HG02885 (cell line): ENCODE results near the gene LRRC41.

ENCODE experiments used
- ATAC-seq: cut with Tn5 transposase; IDR thresholded peaks from one replicate; pipeline ENCODE4 v1.9.1; 2021; ENCODE audit warnings: mild to moderate bottlenecking; ENCODE audit not compliant: unreplicated experiment, poor library complexity

LRRC41 gene

DNA sequence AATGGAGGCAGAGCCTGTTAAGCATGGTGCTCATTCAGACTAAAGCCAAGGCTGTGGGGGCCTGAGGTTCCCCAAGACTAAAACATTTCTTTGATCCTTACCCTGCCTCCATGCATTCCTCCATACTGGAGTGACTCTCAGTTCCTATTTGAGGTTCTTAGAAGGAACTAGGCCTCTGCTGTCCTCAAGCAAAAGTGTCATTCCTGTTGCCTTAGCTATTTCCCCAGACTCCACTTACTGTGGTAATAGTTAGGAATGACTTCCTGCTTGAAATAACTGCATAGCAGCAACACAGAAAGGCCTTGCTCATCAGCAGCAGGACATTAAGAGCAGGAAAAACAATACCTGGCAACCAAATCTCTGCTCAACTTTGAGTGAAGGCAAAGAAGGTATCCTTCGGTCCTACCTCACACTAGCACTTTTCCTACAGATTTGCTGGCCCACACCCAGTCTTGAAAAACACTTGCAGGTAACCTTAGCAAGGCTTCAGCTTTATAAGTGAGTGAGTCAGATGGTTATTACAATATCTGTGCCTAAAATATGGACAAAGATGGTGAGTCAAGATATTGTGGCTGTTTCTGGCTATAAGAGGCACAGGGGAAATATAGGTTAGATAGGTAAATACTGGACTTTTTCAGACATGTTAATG is 14.8 kb downstream of the LRRC41 start:
- no peak for ATAC-seq

DNA sequence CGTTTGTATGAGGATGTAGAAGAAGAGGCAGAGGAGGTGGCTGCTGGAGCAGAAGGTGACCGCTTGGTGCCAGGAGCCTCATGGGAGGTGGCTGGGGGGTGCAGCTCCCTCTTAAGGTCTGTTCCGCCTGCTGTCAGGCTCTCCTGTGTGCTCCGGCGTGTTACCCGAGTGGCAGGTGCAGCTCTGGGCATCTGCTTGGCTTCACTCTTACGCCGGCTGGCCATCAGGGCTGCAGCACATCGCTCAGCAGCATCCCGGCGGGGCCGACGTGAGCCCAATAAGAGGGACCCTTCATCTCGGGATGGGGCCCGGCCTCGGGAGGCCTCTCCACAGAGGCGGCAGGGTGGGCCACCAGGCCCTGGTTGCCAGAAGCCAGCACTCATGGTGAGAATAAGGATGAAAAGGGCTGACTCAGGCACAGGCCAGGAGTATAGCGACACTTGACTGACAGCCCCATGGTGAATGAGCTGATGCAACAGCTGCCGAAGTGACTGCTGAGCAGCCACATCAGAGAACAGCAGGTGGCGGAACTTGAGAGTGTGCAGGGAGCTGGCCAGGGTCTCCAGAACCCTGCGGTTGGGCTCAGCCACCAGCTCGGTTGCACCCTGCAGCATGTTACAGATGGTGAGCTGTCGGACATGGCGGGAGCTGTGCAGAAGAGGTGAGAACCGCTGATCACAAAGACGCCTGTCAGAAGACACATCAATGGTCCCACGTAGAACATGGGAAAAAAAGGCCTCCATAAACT is 17.5 kb downstream of the LRRC41 start:
- no peak for ATAC-seq

DNA sequence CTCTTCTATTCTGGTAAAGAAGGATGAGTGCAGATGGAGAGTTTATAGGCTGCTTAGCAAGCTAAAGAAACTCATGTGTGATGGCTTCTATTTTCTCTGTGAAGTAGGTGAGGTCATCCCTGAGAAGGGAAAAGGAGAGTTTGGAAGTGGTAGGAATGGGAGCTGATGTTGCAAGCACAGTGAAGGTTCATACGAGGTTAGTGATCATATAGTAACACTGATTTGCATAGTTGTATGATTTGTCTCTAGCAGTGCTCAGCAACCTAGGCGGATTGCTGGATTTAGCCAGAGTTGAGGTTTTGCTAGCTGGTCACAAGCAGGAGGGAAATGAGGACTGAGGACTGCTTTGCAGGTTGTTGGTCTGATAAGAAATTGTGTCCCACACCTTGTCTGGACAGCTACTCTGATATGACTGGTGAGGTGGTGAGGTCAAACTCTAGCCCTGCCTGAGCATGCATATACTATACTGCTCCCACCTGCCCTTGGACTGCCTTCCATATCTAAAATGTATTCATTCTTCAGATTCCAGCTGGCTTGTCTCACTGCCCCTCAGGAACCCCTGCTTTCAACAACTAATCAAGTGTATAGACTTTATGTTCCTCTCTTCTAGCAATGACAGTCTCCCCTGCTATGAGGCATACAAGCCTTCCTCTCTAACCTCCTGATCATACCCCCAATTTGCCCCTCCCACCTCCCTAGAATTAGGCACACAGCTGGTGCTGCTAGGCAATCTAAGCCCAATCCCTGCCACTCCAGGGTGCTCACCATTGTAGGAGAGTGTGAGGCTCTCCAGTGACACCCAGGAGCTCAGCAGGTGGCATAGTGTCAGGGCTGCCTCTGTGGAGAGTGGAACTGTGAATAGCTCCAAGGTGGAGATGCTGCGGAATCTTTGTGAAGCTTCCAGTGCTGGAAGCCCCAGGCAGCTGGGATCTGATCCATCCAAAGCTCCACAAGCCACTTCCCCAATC is 18.5 kb downstream of the LRRC41 start:
- no peak for ATAC-seq

DNA sequence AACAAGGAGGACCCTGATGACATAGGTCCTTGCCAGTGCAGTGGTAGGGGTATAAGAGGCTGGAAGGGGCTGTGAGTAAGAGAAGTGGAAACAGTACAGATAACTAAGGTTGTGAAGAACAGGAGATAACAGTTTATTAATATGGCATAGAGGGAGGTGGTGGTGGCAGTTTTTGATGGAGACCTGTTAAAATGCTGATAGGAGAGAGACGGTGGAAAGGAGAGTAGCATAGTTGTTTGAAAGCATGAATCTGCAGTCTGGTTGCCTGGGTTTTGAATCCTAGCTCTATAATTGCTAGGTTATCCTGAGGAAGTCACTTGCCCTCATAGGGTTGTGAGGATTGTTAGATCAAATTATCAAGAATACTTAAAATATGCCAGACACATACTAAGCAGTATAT is 19.4 kb downstream of the LRRC41 start:
- no peak for ATAC-seq

DNA sequence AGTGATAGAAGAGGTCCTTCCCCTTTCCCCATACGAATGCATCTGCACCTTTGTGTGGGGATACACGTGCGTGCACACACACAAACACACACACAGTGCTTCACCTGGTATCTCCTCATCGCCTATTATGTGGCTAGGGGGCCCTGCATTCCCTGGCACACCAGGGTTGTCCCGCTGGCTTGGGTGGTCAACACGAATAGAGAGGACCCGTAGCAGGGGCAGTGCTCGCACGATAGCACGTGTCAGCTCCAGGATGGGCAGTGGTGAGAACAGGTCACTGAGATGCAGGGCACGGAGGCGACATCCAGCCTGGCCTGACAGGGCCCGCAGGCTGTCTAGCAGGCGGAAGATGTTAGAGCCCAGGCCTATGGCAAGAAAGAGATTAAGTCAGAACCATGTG is 22.4 kb downstream of the LRRC41 start:
- ATAC-seq: no peak

DNA sequence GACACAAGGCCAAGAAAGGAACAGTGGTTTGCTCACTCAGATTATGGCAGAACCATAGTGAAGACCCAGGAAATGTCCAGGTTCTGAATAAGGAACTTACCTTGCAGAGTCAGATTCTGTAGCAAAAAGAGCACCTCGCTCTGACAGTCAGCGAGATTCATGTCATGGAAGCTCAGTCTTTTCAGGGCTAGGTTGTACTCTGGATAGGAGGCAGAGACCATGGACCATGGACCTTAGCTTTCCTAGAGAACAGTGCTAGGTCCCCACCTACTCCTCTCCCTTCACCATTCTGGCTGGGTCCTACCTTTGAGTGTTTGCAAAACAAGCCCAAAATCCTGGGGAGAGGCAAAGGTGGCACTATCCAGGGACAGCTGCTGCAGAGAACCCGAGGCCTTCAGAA is 23.3 kb downstream of the LRRC41 start:
- no peak for ATAC-seq

DNA sequence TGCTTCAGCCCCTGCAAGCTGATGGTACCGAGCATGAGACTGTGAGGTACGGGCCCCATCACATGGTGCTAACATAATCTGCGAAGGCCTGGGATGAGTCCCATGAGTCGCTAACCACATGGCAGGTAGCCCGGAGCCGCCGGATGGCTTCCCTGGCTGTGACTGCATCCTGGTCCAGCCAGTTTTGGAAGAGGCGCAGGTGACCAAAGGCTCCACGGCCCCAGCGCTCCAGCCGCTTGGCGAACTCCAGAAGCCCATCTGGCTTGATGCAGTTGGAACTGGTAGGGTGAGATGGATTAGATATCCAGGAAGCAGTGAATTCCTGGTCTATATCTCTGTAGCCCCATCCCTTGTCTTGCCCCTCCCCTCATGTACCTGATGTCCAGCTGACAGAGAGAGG is 24.6 kb downstream of the LRRC41 start:
- ATAC-seq: no peak

DNA sequence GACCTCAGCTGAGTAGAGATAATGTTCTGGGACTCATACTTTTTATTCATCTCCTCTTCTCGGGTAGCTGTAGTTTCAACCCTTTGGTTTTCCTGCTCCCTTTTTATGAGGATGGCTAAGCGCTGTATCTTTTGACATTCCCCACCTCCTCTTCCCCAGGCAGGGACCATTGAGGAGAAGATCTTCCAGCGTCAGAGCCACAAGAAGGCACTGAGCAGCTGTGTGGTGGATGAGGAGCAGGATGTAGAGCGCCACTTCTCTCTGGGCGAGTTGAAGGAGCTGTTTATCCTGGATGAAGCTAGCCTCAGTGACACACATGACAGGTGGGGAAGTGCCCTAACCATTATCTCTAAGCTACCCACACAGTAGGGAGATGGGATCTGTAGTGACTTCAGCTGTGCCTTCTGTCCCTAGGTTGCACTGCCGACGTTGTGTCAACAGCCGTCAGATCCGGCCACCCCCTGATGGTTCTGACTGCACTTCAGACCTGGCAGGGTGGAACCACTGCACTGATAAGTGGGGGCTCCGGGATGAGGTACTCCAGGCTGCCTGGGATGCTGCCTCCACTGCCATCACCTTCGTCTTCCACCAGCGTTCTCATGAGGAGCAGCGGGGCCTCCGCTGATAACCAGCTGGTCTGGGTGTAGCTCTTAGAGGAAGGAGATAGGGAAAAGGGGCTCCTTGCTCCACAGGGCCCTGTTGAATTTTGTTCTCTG is 25.6 kb downstream of the LRRC41 start:
- ATAC-seq: no peak

DNA sequence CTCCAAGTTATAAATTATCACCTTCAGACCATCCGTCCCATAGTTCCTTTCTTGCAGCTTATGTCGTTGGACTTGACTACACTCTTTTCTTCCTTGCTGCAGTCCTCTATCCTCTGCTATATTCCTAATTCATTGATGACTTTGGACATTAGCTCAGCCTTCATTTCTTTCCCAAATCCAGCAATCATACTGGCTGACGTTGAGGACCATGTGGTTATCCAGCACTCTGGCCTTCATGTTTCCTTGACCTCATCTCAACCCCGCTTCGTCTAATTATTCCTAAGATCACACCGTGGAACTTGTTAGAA is 28.4 kb downstream of the LRRC41 start:
- no peak for ATAC-seq

DNA sequence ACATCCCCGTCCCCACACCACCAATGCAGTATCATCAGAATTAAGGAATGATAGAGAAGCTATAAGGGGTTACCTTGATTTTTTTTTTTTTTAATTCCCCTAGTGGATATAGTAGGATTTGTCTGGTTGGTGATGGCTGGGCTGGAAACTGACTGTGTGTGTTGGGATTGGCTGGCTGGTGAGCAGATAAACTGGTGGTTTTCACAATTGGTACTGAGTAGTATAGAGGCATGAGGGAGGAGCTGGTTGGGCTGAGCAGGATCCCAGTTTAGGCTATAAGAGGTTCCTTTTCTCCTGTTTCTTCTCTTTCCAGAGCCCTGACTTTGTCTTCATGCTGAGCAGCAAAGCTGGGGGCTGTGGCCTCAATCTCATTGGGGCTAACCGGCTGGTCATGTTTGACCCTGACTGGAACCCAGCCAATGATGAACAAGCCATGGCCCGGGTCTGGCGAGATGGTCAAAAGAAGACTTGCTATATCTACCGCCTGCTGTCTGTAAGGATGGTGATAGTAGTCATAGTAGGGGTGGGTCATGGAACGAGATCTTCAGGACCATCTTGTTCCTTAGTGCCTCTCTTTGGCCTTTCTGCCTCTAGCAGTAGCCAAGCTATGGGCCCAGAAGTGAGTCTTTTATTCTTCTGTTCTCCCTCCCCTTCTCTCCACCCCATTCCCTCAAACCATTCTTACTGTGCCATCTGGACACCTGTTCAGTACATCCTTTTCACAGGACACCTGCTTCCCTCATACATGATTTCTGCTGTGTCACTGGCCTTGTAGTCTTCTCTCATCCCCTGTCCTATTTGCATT is 29.0 kb downstream of the LRRC41 start:
- no peak for ATAC-seq

DNA sequence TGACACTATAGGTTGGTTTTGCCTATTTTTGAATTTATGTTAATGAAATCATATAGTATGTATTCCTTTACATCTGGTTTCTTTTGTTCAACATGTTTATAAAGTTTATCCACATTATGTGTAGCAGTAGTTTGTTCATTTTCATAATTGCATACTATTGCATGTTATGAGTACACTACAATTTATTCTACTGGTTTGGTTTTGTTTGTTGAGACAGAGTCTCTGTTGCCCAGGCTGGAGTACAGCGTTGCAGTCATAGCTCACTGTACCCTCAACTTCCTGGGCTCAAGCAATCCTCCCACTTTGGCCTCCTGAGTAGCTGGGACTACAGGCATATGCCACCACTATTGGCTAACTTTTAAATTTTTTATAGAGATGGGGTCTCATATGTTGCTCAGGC is 34.8 kb downstream of the LRRC41 start:
- ATAC-seq: no peak

DNA sequence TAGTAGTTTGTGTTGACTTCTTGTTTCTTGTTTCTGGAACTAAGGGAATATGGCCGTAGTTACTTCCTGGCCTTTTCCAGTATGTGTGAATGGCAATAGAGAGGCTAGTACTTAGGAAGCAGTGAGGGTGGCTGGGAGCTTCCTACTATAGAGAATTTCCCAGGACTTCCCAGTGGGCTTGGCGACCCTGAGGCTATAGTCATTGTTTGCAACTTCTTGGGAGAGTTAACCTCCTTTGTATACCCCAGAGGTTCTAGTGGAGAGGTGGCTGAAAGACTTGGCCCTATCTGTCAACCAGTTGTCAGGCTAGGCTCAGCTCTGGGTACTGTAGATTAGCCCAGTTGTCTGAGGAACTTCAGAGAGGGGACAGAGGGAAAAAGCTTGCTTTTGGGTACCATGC is 40.3 kb downstream of the LRRC41 start:
- no peak for ATAC-seq

DNA sequence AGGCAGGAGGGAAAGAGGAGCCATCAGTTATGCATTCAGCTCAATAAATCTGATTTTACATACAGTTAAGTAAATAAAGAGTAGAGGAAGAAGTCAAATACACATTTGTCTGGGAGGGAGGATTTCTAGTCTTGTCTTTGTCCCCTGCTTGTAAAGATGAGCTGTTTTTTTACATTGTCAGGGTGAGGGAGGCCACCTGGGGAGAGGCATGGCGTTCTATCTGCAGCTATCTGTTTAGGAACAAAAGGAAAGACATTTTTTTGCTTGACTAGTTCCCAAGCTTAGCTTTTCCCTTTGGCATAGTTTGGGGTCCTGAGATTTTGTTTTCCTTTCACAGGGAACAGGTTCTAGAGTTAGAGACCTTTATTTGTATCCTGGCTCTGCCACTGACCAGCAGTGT is 40.9 kb downstream of the LRRC41 start:
- no peak for ATAC-seq

DNA sequence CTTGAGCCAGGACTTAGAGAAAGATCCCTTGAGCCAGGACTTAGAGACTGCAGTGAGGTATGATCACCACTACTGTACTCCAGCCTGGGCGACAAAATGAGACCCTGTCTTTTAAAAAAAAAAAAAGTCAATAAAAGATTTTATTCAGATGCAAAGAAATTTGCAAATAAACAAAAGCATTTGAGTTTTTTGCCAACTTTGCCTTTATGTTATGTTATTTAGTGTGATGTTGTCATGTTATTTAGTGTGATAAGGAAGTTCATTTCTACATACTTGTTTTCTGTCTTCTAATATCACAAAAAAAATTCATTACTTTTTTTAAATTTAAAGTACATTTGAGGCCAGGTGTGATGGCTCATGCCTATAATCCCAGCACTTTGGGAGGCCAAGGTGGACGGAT is 46.9 kb downstream of the LRRC41 start:
- no peak for ATAC-seq

DNA sequence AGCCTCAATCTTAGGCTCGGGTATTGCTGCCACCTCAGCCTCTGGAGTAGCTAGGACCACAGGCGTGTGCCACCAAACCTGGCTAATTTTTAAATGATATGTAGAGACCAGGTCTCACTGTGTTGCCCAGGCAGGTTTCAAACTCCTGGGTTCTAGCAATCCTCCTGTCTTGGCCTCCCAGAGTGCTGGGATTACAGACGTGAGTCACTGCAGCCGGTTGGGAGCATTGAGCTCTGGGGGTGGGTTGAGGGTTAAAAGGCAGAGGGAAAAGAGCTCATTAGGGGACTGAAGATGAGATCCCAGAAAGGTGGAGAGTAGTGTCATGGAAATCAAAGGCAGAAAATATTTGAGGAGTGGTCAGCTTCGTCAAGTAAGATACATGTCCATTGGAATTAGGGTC is 48.7 kb downstream of the LRRC41 start:
- ATAC-seq: no peak

DNA sequence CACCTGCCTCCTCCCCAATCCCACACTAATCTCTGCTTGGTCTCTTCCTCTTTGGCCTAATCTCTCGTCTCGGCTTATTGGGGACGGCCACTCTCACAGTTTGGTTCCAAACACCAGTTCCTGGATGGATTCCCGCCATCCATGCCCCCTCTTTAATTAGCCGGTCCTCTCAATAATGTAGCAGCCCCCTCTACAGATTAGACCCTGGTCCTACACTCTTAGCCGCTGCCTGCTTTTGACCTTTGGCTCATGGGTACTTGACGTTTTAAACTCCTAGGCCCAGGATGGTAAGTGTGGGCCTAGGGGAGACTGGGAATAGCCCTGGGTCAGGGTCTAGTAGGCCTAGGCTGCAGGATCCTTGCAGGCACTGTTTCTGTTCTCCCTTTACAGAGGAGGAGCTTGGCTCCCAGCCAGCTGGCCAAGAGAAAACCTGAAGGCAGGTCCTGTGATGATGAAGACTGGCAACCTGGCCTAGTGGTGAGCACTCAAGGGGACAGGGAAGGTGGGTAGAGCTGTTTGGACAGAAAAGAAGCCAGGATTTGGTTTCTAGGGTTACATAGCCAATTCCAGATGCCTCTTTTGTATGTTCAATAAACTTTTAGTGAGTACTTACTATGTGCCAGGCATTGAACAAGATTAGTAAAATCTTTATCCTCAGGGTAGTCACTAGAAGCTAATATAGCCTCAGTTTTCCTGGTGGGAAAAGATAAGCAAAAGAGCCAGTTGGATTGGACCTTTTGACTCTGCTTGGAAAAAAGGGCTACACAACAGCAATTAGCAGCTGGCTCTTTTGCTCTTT is 55.1 kb downstream of the LRRC41 start:
- no peak for ATAC-seq

DNA sequence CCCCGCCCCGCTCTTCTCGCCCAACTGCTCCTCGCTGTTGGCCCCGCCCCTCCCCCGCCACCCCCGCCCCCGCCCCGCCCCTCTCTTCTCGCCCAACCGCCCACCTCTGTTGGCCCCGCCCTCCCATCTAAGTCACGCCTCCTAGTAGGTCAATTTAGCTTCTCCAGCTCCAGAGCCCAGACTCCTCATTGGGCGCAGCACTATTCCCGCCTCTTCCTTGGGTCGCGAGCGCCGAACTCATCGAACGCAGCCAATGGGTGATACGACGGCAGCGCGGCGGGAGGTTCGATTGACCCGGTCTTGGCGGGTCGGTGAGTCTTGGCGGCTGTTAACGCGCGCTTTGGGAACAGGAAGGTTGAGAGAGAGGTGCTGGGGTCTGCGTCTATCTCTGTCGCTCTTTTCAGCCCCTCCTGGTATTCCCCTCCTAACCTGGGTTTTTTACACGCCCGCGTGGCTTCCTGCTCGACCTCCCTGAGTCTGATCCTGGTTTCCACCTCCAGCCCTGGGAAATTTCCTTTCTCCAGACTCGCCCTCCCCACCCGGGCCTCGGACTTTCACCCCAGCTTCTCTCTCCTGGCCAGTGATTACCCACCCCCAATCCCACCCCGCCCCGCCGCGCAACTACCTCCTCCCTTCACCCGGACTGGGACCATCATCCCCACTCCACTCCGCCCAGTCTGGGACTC is 55.8 kb downstream of the LRRC41 start, which contains the start of gene RAD54L:
RAD54L (plus strand) TSS at position 328 of the 686 bp plus-strand sequence. CDS start 643 bp downstream, outside the sequence.
- ATAC-seq: peak; percentile 94
